ENCODE data around the gene ALDOC.

DNA sequence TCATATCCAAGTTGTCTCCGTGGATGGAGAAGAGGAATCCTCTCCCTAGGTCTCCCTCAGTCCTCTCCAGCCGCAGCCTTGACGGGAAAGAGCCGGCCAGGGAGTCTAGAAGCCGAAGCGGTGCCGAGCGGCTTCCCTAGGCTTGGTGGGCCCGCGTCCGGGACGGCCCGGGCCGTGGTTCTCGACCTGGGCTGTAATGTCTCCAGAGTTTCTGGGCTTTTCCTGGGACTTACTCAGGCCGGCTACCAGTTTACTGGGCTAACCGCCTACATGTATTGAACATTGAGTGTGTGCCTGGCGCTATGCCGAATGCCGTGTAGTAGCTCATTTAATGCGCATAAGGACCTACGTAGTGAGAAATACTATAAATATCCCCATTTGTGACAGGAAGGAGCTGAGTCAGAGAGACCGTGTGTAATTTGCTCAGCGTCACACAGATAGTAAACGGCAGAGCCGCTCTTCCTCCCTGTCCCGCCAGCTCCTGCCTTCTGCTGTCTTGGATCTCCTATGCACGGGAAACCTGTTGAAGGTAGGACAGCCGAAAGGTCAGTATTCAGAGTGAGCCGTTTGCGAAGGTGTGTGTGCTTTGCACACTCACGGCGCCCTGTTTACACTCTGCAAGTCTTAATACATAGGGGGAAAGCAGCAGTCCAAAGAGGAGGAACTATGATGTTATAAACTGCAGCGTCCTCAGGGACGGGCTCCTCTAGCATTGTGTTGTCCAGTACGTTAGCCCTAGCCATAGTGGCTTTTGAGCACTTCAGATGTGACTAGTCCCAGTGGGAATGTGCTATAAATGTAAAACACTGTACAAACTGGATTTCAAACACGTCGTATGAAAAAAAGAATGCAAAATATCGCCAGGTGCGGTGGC is 22.9 kb upstream of the ALDOC start:
- TF ChIP-seq NR3C1 (IDR thresholded peaks at IDR 0.05) = no peak
- TF ChIP-seq ZFP36 (IDR thresholded peaks at IDR 0.05; ENCODE audit: borderline replicate concordance, partially characterized antibody) = no peak
- no peak for TF ChIP-seq CEBPB (IDR thresholded peaks at IDR 0.05)
- TF ChIP-seq, protein P1, sequence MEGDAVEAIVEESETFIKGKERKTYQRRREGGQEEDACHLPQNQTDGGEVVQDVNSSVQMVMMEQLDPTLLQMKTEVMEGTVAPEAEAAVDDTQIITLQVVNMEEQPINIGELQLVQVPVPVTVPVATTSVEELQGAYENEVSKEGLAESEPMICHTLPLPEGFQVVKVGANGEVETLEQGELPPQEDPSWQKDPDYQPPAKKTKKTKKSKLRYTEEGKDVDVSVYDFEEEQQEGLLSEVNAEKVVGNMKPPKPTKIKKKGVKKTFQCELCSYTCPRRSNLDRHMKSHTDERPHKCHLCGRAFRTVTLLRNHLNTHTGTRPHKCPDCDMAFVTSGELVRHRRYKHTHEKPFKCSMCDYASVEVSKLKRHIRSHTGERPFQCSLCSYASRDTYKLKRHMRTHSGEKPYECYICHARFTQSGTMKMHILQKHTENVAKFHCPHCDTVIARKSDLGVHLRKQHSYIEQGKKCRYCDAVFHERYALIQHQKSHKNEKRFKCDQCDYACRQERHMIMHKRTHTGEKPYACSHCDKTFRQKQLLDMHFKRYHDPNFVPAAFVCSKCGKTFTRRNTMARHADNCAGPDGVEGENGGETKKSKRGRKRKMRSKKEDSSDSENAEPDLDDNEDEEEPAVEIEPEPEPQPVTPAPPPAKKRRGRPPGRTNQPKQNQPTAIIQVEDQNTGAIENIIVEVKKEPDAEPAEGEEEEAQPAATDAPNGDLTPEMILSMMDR (IDR thresholded peaks at IDR 0.05) = no peak
- TF ChIP-seq, protein P2, sequence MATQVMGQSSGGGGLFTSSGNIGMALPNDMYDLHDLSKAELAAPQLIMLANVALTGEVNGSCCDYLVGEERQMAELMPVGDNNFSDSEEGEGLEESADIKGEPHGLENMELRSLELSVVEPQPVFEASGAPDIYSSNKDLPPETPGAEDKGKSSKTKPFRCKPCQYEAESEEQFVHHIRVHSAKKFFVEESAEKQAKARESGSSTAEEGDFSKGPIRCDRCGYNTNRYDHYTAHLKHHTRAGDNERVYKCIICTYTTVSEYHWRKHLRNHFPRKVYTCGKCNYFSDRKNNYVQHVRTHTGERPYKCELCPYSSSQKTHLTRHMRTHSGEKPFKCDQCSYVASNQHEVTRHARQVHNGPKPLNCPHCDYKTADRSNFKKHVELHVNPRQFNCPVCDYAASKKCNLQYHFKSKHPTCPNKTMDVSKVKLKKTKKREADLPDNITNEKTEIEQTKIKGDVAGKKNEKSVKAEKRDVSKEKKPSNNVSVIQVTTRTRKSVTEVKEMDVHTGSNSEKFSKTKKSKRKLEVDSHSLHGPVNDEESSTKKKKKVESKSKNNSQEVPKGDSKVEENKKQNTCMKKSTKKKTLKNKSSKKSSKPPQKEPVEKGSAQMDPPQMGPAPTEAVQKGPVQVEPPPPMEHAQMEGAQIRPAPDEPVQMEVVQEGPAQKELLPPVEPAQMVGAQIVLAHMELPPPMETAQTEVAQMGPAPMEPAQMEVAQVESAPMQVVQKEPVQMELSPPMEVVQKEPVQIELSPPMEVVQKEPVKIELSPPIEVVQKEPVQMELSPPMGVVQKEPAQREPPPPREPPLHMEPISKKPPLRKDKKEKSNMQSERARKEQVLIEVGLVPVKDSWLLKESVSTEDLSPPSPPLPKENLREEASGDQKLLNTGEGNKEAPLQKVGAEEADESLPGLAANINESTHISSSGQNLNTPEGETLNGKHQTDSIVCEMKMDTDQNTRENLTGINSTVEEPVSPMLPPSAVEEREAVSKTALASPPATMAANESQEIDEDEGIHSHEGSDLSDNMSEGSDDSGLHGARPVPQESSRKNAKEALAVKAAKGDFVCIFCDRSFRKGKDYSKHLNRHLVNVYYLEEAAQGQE (IDR thresholded peaks at IDR 0.05) = no peak
- no peak for TF ChIP-seq POLR2A (IDR thresholded peaks at IDR 0.05; ENCODE audit: low read length)
